ENCODE data around the gene ITIH5.

ITIH5 gene

GRCh38 chr10:7520507-7521485 is 146.0 kb downstream of the ITIH5 start:
- H3K79me2 ChIP-seq (ENCODE audit: insufficient read depth, low read length) = no peaks in the 10 kb centered on the region
- H3K9me2 ChIP-seq (replicated peaks; ENCODE audit: low read depth, low read length) = no peaks in the 10 kb centered on the region
- H3F3A ChIP-seq (ENCODE audit: low read depth) = no peaks in the 10 kb centered on the region
- H3K27me3 ChIP-seq (ENCODE audit: insufficient read depth, low read length, poor library complexity, severe bottlenecking) = no peaks in the 10 kb centered on the region
- H3K4me2 ChIP-seq (ENCODE audit: low read depth, low read length, poor library complexity, severe bottlenecking) = no peak overlapping the region
- H3K9me3 ChIP-seq (ENCODE audit: insufficient read depth, low read depth, low read length) = no peaks in the 10 kb centered on the region
- TF ChIP-seq EZH2phosphoT487 (IDR thresholded peaks at IDR 0.05; ENCODE audit: borderline replicate concordance) (no peak), CTCF (conservative IDR thresholded peaks at IDR 0.05; ENCODE audit: low read length) (no peak)
- no peak overlapping the region for H2AFZ ChIP-seq (ENCODE audit: low read length)
- H3K36me3 ChIP-seq (ENCODE audit: insufficient read depth, low read length) = no peaks in the 10 kb centered on the region
- H3K9ac ChIP-seq (ENCODE audit: low read depth, low read length, poor library complexity, severe bottlenecking) = no peak overlapping the region
- H3K4me3 ChIP-seq (ENCODE audit: low read length, poor library complexity, severe bottlenecking) = no peak overlapping the region
- no peaks in the 10 kb centered on the region for H3K4me1 ChIP-seq (ENCODE audit: insufficient read depth, low read length, poor library complexity, severe bottlenecking)
- no peaks in the 10 kb centered on the region for H4K20me1 ChIP-seq (ENCODE audit: insufficient read depth, low read length, poor library complexity, severe bottlenecking)

- H3K4me2 ChIP-seq (ENCODE audit: low read depth, low read length, poor library complexity, severe bottlenecking) = no peak overlapping the region
- no peak overlapping the region for H3K4me3 ChIP-seq (ENCODE audit: low read length, poor library complexity, severe bottlenecking)
- H3K9me2 ChIP-seq (replicated peaks; ENCODE audit: low read depth, low read length) = no peaks in the 10 kb centered on the region
- no peaks in the 10 kb centered on the region for H3K36me3 ChIP-seq (ENCODE audit: insufficient read depth, low read length)
- no peaks in the 10 kb centered on the region for H3K27me3 ChIP-seq (ENCODE audit: insufficient read depth, low read length, poor library complexity, severe bottlenecking)
- TF ChIP-seq CTCF (conservative IDR thresholded peaks at IDR 0.05; ENCODE audit: low read length) (no peak), EZH2phosphoT487 (IDR thresholded peaks at IDR 0.05; ENCODE audit: borderline replicate concordance) (no peak)
- no peaks in the 10 kb centered on the region for H3K4me1 ChIP-seq (ENCODE audit: insufficient read depth, low read length, poor library complexity, severe bottlenecking)
- no peaks in the 10 kb centered on the region for H3K9me3 ChIP-seq (ENCODE audit: insufficient read depth, low read depth, low read length)
- H3K79me2 ChIP-seq (ENCODE audit: insufficient read depth, low read length) = no peaks in the 10 kb centered on the region
- H3K9ac ChIP-seq (ENCODE audit: low read depth, low read length, poor library complexity, severe bottlenecking) = no peak overlapping the region
- H4K20me1 ChIP-seq (ENCODE audit: insufficient read depth, low read length, poor library complexity, severe bottlenecking) = no peaks in the 10 kb centered on the region
- no peaks in the 10 kb centered on the region for H3F3A ChIP-seq (ENCODE audit: low read depth)
- no peak overlapping the region for H2AFZ ChIP-seq (ENCODE audit: low read length)
Measured at GRCh38 chr10:7519351-7519750, 147.4 kb downstream of the ITIH5 start.

- TF ChIP-seq CTCF (conservative IDR thresholded peaks at IDR 0.05; ENCODE audit: low read length) (no peak), EZH2phosphoT487 (IDR thresholded peaks at IDR 0.05; ENCODE audit: borderline replicate concordance) (no peak)
Measured at GRCh38 chr10:7518693-7519092, 148.1 kb downstream of the ITIH5 start.

More at GRCh38 chr10:7518693-7519092, 148.1 kb downstream of the ITIH5 start:
- H3K9me3 ChIP-seq (ENCODE audit: insufficient read depth, low read depth, low read length) = no peaks in the 10 kb centered on the region
- no peak overlapping the region for H3K4me3 ChIP-seq (ENCODE audit: low read length, poor library complexity, severe bottlenecking)
- H4K20me1 ChIP-seq (ENCODE audit: insufficient read depth, low read length, poor library complexity, severe bottlenecking) = no peaks in the 10 kb centered on the region
- H3K4me1 ChIP-seq (ENCODE audit: insufficient read depth, low read length, poor library complexity, severe bottlenecking) = no peaks in the 10 kb centered on the region
- H3K27me3 ChIP-seq (ENCODE audit: insufficient read depth, low read length, poor library complexity, severe bottlenecking) = no peaks in the 10 kb centered on the region
- no peak overlapping the region for H2AFZ ChIP-seq (ENCODE audit: low read length)
- no peaks in the 10 kb centered on the region for H3K36me3 ChIP-seq (ENCODE audit: insufficient read depth, low read length)
- no peaks in the 10 kb centered on the region for H3F3A ChIP-seq (ENCODE audit: low read depth)
- H3K79me2 ChIP-seq (ENCODE audit: insufficient read depth, low read length) = no peaks in the 10 kb centered on the region
- no peaks in the 10 kb centered on the region for H3K9me2 ChIP-seq (replicated peaks; ENCODE audit: low read depth, low read length)
- H3K4me2 ChIP-seq (ENCODE audit: low read depth, low read length, poor library complexity, severe bottlenecking) = no peak overlapping the region
- H3K9ac ChIP-seq (ENCODE audit: low read depth, low read length, poor library complexity, severe bottlenecking) = no peak overlapping the region
